HepG2 (cell line): ENCODE data around the gene ZBTB17. TPM values are rescaled to one million over a fixed set of nuclear protein-coding genes. Genes with fewer than 3 reads are reported as not detected.

ENCODE experiments used
- FOXM1 ChIP-seq: sonication (generic); formaldehyde crosslinking; IDR thresholded peaks from 2 replicates; pipeline ENCODE4 v1.5.0; 2020; ENCODE audit warnings: missing genetic modification reagents
- MTF1 ChIP-seq: sonication (generic); formaldehyde crosslinking; IDR thresholded peaks from 2 replicates; pipeline ENCODE4 v1.5.0; 2020; ENCODE audit warnings: missing genetic modification reagents
- NR2F6 ChIP-seq, 2 experiments: IDR thresholded peaks; 2 replicates each; pipeline ENCODE4 v1.6.1; 2016; ENCODE audit warnings: antibody characterized with exemption in 1 of 2, mild to moderate bottlenecking in 1 of 2
- PRMT3 ChIP-seq: sonication (generic); formaldehyde crosslinking; IDR thresholded peaks from 2 replicates; pipeline ENCODE4 v1.8.1; 2022; ENCODE audit warnings: low read depth, mild to moderate bottlenecking, moderate library complexity, missing genetic modification reagents, borderline replicate concordance
- ZNF572 ChIP-seq: sonication (generic); formaldehyde crosslinking; IDR thresholded peaks from 2 replicates; pipeline ENCODE4 v1.5.1; 2020; ENCODE audit warnings: mild to moderate bottlenecking, missing genetic modification reagents
- polyA plus RNA-seq, 8 experiments: library from polyadenylated mRNA; depleted of rRNA in 3 of 8; stranded (reverse) in 7 of 8; unstranded in 1 of 8; fragments of >200 nt; fragmentation: Illumina TruSeq in 4 of 8; extraction: Trizol in 4 of 8; gene quantifications; 2 replicates each; pipeline versions ENCODE4 v1.2.1 to v1.2.3, GENCODE V29; 2011 to 2016; ENCODE audit warnings: low read depth in 4 of 8, missing spikeins in 1 of 8, mixed read lengths in 1 of 8; ENCODE audit not compliant: insufficient read depth in 1 of 8
- total RNA-seq, 5 experiments: library from RNA; depleted of rRNA; stranded (reverse); fragments of >200 nt; fragmentation: Illumina TruSeq; extraction: Trizol; gene quantifications; 2 replicates each; pipeline ENCODE4 v1.2.3, GENCODE V29; 2016; ENCODE audit warnings: low read depth in 1 of 5
- TF ChIP-seq, protein P1 (sequence below): sonication (generic); formaldehyde crosslinking; IDR thresholded peaks from 2 replicates; pipeline ENCODE4 v1.5.1; 2020; ENCODE audit warnings: mild to moderate bottlenecking, missing genetic modification reagents
- TF ChIP-seq, protein P2 (sequence below): sonication (generic); formaldehyde crosslinking; IDR thresholded peaks from 2 replicates; pipeline ENCODE4 v1.4.0; 2020; ENCODE audit warnings: missing genetic modification reagents, borderline replicate concordance

The ZBTB17 gene
- total and polyA plus RNA-seq, 2 of the 13 experiments (the other 11 are each of a cell fraction or from before 2014, with no cell fraction given) = 16.7 to 17.0 TPM

DNA sequence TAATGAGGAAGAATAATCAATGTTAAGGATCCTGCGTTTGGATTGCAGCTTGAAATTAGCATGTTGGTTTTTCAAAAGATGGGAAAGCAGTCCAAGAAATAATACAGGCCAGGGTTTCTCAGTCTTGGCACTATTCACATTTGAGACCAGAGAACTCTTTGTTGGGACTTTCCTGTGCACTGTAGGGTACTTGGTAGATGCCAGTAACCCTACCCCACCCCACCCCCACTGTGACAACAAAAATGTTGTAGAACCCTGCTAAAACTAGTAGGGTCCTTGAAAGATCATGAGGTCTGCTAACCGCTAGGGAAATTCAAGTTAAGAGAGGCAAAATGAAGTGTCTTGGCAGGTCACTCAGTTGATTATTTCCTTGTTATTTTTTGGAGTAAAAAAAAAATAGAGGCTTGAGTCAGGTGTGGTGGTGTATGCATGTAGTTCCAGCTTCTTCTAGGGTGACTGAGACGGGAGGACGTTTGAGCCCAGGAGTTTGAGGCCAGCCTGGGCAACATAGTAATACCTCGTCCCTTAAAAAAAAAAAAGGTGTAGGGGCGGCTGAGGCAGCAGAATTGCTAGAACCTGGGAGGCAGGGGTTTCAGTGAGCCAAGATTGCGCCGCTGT, 75.1 kb downstream of the ZBTB17 start (continued):
- TF ChIP-seq, protein P1, sequence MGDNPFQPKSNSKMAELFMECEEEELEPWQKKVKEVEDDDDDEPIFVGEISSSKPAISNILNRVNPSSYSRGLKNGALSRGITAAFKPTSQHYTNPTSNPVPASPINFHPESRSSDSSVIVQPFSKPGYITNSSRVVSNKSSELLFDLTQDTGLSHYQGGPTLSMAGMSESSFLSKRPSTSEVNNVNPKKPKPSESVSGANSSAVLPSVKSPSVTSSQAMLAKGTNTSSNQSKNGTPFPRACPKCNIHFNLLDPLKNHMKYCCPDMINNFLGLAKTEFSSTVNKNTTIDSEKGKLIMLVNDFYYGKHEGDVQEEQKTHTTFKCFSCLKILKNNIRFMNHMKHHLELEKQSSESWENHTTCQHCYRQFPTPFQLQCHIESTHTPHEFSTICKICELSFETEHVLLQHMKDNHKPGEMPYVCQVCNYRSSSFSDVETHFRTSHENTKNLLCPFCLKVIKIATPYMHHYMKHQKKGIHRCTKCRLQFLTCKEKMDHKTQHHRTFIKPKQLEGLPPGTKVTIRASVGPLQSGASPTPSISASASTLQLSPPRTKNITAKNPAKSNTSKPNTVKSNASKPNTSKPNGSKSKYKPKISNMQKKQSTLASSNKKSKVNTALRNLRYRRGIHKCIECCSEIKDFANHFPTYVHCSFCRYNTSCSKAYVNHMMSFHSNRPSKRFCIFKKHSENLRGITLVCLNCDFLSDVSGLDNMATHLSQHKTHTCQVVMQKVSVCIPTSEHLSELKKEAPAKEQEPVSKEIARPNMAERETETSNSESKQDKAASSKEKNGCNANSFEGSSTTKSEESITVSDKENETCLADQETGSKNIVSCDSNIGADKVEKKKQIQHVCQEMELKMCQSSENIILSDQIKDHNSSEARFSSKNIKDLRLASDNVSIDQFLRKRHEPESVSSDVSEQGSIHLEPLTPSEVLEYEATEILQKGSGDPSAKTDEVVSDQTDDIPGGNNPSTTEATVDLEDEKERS (CRISPR knock-in tag) = no peak
- TF ChIP-seq NR2F6 (IDR thresholded peaks at IDR 0.05) = no peak
- no peak for TF ChIP-seq NR2F6 (CRISPR knock-in tag; IDR thresholded peaks at IDR 0.05)
- no peak for TF ChIP-seq FOXM1 (CRISPR knock-in tag)
- no peak for TF ChIP-seq MTF1 (CRISPR knock-in tag)
- TF ChIP-seq PRMT3 (CRISPR knock-in tag) = no peak
- TF ChIP-seq, protein P2, sequence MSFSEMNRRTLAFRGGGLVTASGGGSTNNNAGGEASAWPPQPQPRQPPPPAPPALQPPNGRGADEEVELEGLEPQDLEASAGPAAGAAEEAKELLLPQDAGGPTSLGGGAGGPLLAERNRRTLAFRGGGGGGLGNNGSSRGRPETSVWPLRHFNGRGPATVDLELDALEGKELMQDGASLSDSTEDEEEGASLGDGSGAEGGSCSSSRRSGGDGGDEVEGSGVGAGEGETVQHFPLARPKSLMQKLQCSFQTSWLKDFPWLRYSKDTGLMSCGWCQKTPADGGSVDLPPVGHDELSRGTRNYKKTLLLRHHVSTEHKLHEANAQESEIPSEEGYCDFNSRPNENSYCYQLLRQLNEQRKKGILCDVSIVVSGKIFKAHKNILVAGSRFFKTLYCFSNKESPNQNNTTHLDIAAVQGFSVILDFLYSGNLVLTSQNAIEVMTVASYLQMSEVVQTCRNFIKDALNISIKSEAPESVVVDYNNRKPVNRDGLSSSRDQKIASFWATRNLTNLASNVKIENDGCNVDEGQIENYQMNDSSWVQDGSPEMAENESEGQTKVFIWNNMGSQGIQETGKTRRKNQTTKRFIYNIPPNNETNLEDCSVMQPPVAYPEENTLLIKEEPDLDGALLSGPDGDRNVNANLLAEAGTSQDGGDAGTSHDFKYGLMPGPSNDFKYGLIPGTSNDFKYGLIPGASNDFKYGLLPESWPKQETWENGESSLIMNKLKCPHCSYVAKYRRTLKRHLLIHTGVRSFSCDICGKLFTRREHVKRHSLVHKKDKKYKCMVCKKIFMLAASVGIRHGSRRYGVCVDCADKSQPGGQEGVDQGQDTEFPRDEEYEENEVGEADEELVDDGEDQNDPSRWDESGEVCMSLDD = no peak
- TF ChIP-seq ZNF572 (CRISPR knock-in tag) = no peak
